ENCODE results near the gene CBX5. TPM values are rescaled to one million over a fixed set of nuclear protein-coding genes. Genes with fewer than 3 reads are reported as not detected.
"Not testable (repeated sequence)": the region's sequence is repeated elsewhere in the genome, so short reads cannot be mapped to it uniquely, and the experiment has no call there.

Gene CBX5
- polyA plus RNA-seq, result 41.4 TPM
- long read RNA-seq, donor 1, full-length matches to known transcripts, result 10 of 10 reads
- long read RNA-seq, donor 1, partial matches to known transcripts, result 0 of 10 reads
- long read RNA-seq, donor 1, other reads (novel, unspliced or antisense), result 0 of 10 reads
- long read RNA-seq, donor 2, full-length matches to known transcripts, result 21 of 41 reads
- long read RNA-seq, donor 2, partial matches to known transcripts, result 20 of 41 reads
- long read RNA-seq, donor 2, other reads (novel, unspliced or antisense), result 0 of 41 reads
- long read RNA-seq, donor 3, result 0 reads
- long read RNA-seq, donor 4, full-length matches to known transcripts, result 1 of 1 reads
- long read RNA-seq, donor 4, partial matches to known transcripts, result 0 of 1 reads
- long read RNA-seq, donor 4, other reads (novel, unspliced or antisense), result 0 of 1 reads
- long read RNA-seq, donor 5, full-length matches to known transcripts, result 13 of 13 reads
- long read RNA-seq, donor 5, partial matches to known transcripts, result 0 of 13 reads
- long read RNA-seq, donor 5, other reads (novel, unspliced or antisense), result 0 of 13 reads
- long read RNA-seq, donor 6, full-length matches to known transcripts, result 21 of 2,584 reads
- long read RNA-seq, donor 6, partial matches to known transcripts, result 1,537 of 2,584 reads
- long read RNA-seq, donor 6, other reads (novel, unspliced or antisense), result 1,026 of 2,584 reads
- long read RNA-seq, donor 7, full-length matches to known transcripts, result 7 of 18 reads
- long read RNA-seq, donor 7, partial matches to known transcripts, result 11 of 18 reads
- long read RNA-seq, donor 7, other reads (novel, unspliced or antisense), result 0 of 18 reads
- long read RNA-seq, donor 8, full-length matches to known transcripts, result 19 of 45 reads
- long read RNA-seq, donor 8, partial matches to known transcripts, result 26 of 45 reads
- long read RNA-seq, donor 8, other reads (novel, unspliced or antisense), result 0 of 45 reads
- long read RNA-seq, donor 9, full-length matches to known transcripts, result 6 of 1,859 reads
- long read RNA-seq, donor 9, partial matches to known transcripts, result 1,645 of 1,859 reads
- long read RNA-seq, donor 9, other reads (novel, unspliced or antisense), result 208 of 1,859 reads
- long read RNA-seq, donor 10, full-length matches to known transcripts, result 11 of 3,003 reads
- long read RNA-seq, donor 10, partial matches to known transcripts, result 2,649 of 3,003 reads
- long read RNA-seq, donor 10, other reads (novel, unspliced or antisense), result 343 of 3,003 reads
- long read RNA-seq, donor 11, full-length matches to known transcripts, result 11 of 11 reads
- long read RNA-seq, donor 11, partial matches to known transcripts, result 0 of 11 reads
- long read RNA-seq, donor 11, other reads (novel, unspliced or antisense), result 0 of 11 reads

DNA sequence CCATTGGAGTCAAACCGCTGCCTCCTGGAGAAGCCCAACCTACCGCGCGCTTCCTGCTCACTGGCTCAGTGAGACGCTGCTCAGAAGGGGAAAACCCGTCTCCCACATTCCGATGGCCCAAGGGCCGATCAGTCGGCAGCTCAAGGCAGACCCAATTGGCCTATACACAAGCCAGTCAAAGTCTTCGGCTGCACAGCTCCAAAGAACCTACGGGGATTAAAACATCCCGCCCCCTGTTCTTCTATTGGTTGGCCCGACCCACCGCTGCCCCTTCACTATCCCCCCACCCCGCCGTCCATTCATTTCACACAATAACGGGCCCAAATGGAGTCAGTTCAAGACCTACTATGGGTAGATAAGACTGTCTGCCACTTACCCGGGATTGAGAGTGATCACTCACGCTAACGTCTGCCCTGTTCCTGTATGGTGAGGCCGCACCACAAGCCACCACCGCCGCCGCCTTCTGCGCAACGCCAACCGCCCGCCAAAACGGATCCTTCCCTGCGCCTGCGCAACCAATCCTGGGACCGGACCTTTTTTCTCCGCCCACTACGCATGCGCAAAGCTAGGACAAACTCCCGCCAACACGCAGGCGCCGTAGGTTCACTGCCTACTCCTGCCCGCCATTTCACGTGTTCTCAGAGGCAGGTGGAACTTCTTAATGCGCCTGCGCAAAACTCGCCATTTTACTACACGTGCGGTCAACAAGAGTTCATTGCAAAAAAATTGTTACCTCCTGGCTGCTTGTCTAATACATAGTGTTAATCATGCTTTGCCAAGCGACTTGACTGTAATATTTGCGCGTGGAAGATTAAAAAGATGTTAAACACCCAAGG is at the start of gene CBX5:
CBX5 (minus strand) TSS at position 491 of the 836 bp plus-strand sequence. CDS start 22,472 bp downstream, outside the sequence.
- peaks cover 13% of the 10 kb centered on the region for H3K4me1 ChIP-seq (ENCODE audit: control insufficient read depth, insufficient read depth, low read length)
- WGBS (ENCODE audit: insufficient coverage, low lambda C conversion rate), result no CpG with 5 or more reads among the region's 49 CpGs
- H3K36me3 ChIP-seq (ENCODE audit: control insufficient read depth, insufficient read depth, low read length), result peaks cover 31% of the 10 kb centered on the region

DNA sequence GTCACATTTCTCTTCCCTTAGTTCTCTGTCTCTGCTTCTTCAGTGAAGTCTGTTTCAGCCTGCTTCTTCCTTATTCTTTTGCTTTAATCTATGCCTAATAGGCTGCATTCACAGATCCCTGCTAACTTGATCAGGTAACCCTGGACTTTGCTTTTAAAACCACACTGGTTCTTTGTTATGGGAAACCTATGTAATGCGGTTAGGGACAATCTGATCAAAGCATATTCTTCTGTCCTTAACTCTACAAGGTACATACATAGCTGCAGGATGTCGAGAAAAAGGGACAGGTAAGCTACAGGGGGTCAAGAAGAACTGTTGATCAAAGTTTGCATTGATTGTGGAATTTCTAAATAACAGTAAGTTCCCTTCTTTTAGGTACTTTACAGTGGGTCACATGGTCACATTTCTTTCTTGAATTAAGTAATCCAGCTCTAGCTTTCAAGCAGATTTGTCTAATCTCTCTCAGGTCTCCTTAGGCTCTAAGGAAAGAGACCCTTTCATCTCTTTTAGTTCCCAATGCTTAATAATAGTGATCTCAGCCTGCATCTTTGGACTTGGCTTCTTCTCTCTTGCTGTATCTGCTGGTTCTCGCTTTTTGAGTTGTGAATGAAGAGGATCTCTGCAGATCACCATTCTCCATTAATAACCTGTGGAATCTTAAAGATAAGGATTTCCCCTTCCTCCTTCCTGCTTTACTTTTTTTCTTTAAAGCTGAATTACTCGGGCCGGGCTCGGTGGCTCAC is 48.8 kb upstream of the CBX5 start:
- Histone ChIP-seq H3K9me3 (ENCODE audit: control insufficient read depth, low read depth, low read length) (no peaks in the 10 kb centered on the region), H3K27me3 (ENCODE audit: control insufficient read depth, insufficient read depth, low read length) (no peaks in the 10 kb centered on the region), H3K27ac (ENCODE audit: low read length) (peak overlapping the region; percentile 41), H3K4me3 (ENCODE audit: low read length) (no peak overlapping the region), H3K4me1 (ENCODE audit: control insufficient read depth, insufficient read depth, low read length) (peaks cover 28% of the 10 kb centered on the region), H3K36me3 (ENCODE audit: control insufficient read depth, insufficient read depth, low read length) (peaks cover 18% of the 10 kb centered on the region)
- DNase-seq, result peak in 1 of 2 donors; percentile 54
- WGBS (ENCODE audit: insufficient coverage, low lambda C conversion rate), result no CpG with 5 or more reads among the region's 6 CpGs

More for the DNA sequence above, at the start of gene CBX5:
- Histone ChIP-seq H3K9me3 (ENCODE audit: control insufficient read depth, low read depth, low read length) (no peaks in the 10 kb centered on the region), H3K4me3 (ENCODE audit: low read length) (peak within 1 kb of the TSS; percentile 88), H3K27ac (ENCODE audit: low read length) (peak within 1 kb of the TSS; percentile 88), H3K27me3 (ENCODE audit: control insufficient read depth, insufficient read depth, low read length) (no peaks in the 10 kb centered on the region)
- DNase-seq, result peak; percentile 99

DNA sequence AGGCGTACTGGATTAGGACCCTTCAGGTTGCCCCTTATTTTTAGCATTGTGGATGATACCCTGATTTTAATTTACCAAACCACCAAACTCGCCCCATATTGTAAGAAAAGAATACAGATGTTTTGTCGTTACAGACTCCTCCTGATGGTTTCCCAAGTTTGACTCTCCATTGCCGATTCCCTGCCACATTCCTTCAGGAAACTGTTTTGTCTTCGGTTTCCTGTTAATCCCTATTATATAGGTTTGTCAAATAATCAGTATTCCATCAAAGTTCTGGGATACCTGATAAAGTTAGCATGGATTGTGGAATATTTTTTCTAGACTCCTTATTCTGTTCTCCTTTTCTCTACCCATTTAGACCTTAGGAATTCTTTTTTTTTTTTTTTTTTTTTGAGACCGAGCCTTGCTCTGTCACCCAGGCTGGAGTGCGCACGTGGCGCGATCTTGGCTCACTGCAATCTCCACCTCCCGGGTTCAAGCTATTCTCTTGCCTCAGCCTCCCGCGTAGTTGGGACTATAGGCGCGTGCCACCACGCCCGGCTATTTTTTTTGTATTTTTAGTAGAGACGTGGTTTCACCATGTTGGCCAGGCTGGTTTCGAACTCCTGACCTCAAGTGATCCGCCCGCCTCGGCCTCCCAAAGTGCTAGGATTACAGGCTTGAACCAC is 45.7 kb upstream of the CBX5 start:
- WGBS (ENCODE audit: insufficient coverage, low lambda C conversion rate), result 0% methylated on average over 2 of the region's 22 CpGs
- DNase-seq; H3K27me3 ChIP-seq (ENCODE audit: control insufficient read depth, insufficient read depth, low read length); H3K9me3 ChIP-seq (ENCODE audit: control insufficient read depth, low read depth, low read length): not testable (repeated sequence)
- Histone ChIP-seq H3K4me3 (ENCODE audit: low read length) (peak overlapping the region; percentile 87), H3K27ac (ENCODE audit: low read length) (peak overlapping the region; percentile 92), H3K36me3 (ENCODE audit: control insufficient read depth, insufficient read depth, low read length) (peaks cover 10% of the 10 kb centered on the region), H3K4me1 (ENCODE audit: control insufficient read depth, insufficient read depth, low read length) (peaks cover 25% of the 10 kb centered on the region)

DNA sequence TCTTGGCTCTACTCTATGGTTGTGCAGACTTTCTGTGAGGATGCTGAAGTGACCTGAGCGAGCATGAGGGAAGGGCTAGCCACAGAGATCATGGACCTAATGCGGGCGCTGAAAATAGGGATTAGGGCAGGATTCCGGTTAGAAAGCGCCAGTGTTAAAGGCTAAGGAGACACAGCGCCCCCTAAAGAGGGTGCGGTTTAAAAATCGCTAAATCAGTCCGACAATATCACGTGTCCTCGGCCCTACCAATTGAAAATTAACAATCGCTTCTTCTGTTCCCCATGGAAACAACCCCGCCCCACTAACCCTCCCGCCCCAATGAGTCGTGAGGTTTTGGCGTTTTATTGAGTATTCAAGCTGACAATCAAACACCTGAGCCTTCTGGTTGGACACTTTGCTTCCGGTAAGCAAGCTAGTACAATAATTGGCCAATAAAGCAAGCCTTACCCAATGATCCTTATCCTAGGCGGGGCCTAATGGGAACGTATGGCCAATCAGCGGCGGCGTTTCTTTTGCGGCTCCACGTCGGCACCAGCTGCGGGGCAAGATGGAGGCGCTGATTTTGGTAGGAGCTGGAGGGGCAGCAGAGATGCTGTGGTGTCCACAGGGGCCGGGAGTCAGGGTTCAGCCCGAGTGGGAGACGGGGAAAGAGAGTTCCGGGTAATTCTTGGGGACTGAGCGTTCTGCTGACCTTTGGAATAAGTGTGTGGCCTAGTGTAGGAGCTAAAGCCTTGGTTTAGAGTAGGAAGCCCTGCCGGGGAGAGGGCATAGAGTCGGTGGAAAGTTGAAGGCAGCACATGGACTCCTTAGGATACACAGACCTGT is 44.9 kb upstream of the CBX5 start, which contains the start of gene COPZ1:
COPZ1 (plus strand) TSS at position 515 of the 825 bp plus-strand sequence; CDS start at position 548, 33 bp downstream.
- Histone ChIP-seq H3K27me3 (ENCODE audit: control insufficient read depth, insufficient read depth, low read length) (no peaks in the 10 kb centered on the region), H3K4me1 (ENCODE audit: control insufficient read depth, insufficient read depth, low read length) (peaks cover 21% of the 10 kb centered on the region), H3K36me3 (ENCODE audit: control insufficient read depth, insufficient read depth, low read length) (peaks cover 6% of the 10 kb centered on the region), H3K27ac (ENCODE audit: low read length) (peak within 1 kb of the TSS; percentile 92), H3K9me3 (ENCODE audit: control insufficient read depth, low read depth, low read length) (no peaks in the 10 kb centered on the region), H3K4me3 (ENCODE audit: low read length) (peak within 1 kb of the TSS; percentile 87)
- WGBS (ENCODE audit: insufficient coverage, low lambda C conversion rate), result 0% methylated on average over 1 of the region's 34 CpGs
- DNase-seq, result peak; percentile 97 to 99

DNA sequence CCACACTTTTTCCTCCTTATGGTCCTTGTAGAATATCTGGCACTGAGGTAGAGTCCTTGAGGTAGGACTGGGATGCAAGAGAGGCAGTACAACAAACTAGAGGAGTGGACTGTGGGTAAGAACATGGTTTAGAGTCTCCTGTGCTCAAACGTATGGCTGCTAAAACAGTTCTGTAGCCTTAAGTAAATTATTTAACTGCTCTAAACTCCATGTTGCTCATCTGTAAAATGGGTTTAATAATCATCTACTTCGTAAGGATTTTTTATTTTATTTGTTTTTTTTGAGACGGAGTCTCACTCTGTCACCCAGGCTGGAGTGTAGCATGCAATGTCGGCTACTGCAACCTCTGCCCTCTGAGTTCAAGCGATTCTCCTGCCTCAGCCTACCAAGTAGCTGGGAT is 41.4 kb upstream of the CBX5 start:
- no peaks in the 10 kb centered on the region for H3K9me3 ChIP-seq (ENCODE audit: control insufficient read depth, low read depth, low read length)
- H3K4me1 ChIP-seq (ENCODE audit: control insufficient read depth, insufficient read depth, low read length), result peaks cover 5% of the 10 kb centered on the region
- no peak for DNase-seq
- H3K36me3 ChIP-seq (ENCODE audit: control insufficient read depth, insufficient read depth, low read length), result no peaks in the 10 kb centered on the region
- H3K27me3 ChIP-seq (ENCODE audit: control insufficient read depth, insufficient read depth, low read length), result no peaks in the 10 kb centered on the region
- no peak overlapping the region for H3K4me3 ChIP-seq (ENCODE audit: low read length)
- H3K27ac ChIP-seq (ENCODE audit: low read length), result no peak overlapping the region
- 92% methylated on average over 2 of the region's 5 CpGs for WGBS (ENCODE audit: insufficient coverage, low lambda C conversion rate)

DNA sequence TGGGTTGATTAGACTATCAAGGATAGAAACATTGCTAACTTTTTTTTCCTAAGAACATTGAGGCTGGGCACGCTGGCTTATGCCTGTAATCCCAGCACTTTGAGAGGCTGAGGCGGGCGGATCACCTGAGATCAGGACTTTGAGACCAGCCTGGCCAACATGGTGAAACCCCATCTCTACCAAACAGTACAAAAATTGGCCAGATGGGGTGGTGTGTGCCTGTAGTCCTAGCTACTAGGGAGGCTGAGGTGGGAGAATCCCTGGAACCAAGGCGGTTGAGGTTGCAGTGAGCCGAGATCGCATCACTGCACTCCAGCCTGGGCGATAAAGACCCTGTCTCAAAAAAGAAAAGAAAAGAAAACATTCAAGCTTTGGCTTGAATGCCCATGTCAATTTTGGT is 32.4 kb upstream of the CBX5 start:
- not testable (repeated sequence) for DNase-seq; H3K4me3 ChIP-seq (ENCODE audit: low read length); H3K27me3 ChIP-seq (ENCODE audit: control insufficient read depth, insufficient read depth, low read length); H3K9me3 ChIP-seq (ENCODE audit: control insufficient read depth, low read depth, low read length); H3K4me1 ChIP-seq (ENCODE audit: control insufficient read depth, insufficient read depth, low read length); H3K27ac ChIP-seq (ENCODE audit: low read length); H3K36me3 ChIP-seq (ENCODE audit: control insufficient read depth, insufficient read depth, low read length)
- WGBS (ENCODE audit: insufficient coverage, low lambda C conversion rate), result no CpG with 5 or more reads among the region's 7 CpGs

DNA sequence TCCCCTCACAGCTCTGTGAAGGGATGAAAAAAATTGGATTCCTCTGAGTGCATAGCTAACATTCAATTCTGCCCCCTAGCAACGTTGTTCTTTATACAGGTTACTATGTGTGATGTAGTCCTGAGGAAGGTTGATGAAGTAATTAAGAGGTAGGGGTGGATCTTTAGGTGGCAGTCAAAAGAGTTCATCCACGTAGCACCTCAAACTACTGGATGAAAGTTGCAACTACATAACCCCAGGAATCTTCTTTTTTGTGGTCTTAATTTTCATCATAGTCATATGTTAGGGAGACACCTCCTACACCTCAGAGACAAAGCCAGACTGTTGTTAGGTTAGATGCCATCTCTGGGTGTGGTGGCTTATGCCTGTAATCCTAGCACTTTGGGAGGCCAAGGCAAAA is 31.1 kb upstream of the CBX5 start:
- no peaks in the 10 kb centered on the region for H3K27me3 ChIP-seq (ENCODE audit: control insufficient read depth, insufficient read depth, low read length)
- H3K9me3 ChIP-seq (ENCODE audit: control insufficient read depth, low read depth, low read length), result no peaks in the 10 kb centered on the region
- H3K27ac ChIP-seq (ENCODE audit: low read length), result no peak overlapping the region
- no peak for DNase-seq
- no peaks in the 10 kb centered on the region for H3K4me1 ChIP-seq (ENCODE audit: control insufficient read depth, insufficient read depth, low read length)
- no peaks in the 10 kb centered on the region for H3K36me3 ChIP-seq (ENCODE audit: control insufficient read depth, insufficient read depth, low read length)
- no peak overlapping the region for H3K4me3 ChIP-seq (ENCODE audit: low read length)
- WGBS (ENCODE audit: insufficient coverage, low lambda C conversion rate), result no CpG with 5 or more reads among the region's 2 CpGs
